Measurements from ENCODE around the gene PDZD4. TPM values are rescaled to one million over a fixed set of nuclear protein-coding genes. Genes with fewer than 3 reads are reported as not detected.

PDZD4 gene
- total RNA-seq, 1 experiment from 2014 or later = 4.0 TPM

Other genes with a start within 250 kb of the PDZD4 start
- 31.4 and 36.2 TPM in 2 replicates for gene CCNQ, start 231.4 kb downstream of the PDZD4 start, total RNA-seq (2014; rRNA removed; shearing (Covaris generic))
- 1.3 and 3.2 TPM in 2 replicates for gene DUSP9, start 183.3 kb downstream of the PDZD4 start, total RNA-seq (2014; rRNA removed; shearing (Covaris generic))
- gene PNCK, start 156.7 kb downstream of the PDZD4 start, total RNA-seq (2014; rRNA removed; shearing (Covaris generic)) = 0.70 and 4.4 TPM in 2 replicates
- gene SLC6A8, start 142.6 kb downstream of the PDZD4 start, total RNA-seq (2014; rRNA removed; shearing (Covaris generic)) = 21.7 and 43.3 TPM in 2 replicates
- 233 and 264 TPM in 2 replicates for gene BCAP31, start 106.2 kb downstream of the PDZD4 start, total RNA-seq (2014; rRNA removed; shearing (Covaris generic))
- 8.6 and 9.1 TPM in 2 replicates for gene ABCD1, start 105.7 kb downstream of the PDZD4 start, total RNA-seq (2014; rRNA removed; shearing (Covaris generic))
- 0.60 and 1.6 TPM in 2 replicates for gene PLXNB3, start 66.3 kb downstream of the PDZD4 start, total RNA-seq (2014; rRNA removed; shearing (Covaris generic))
- 0.06 and 0.35 TPM in 2 replicates for gene SRPK3, start 49.5 kb downstream of the PDZD4 start, total RNA-seq (2014; rRNA removed; shearing (Covaris generic))
- 68.9 and 78.0 TPM in 2 replicates for gene IDH3G, start 36.2 kb downstream of the PDZD4 start, total RNA-seq (2014; rRNA removed; shearing (Covaris generic))
- gene SSR4, start 35.9 kb downstream of the PDZD4 start, total RNA-seq (2014; rRNA removed; shearing (Covaris generic)) = 254 and 289 TPM in 2 replicates
- 7.9 and 9.7 TPM in 2 replicates for gene L1CAM, start 55.6 kb upstream of the PDZD4 start, total RNA-seq (2014; rRNA removed; shearing (Covaris generic))
- 0.14 and 0.33 TPM in 2 replicates for gene AVPR2, start 74.1 kb upstream of the PDZD4 start, total RNA-seq (2014; rRNA removed; shearing (Covaris generic))
- gene ARHGAP4, start 95.7 kb upstream of the PDZD4 start, total RNA-seq (2014; rRNA removed; shearing (Covaris generic)) = 0.31 and 0.82 TPM in 2 replicates
- gene NAA10, start 104.5 kb upstream of the PDZD4 start, total RNA-seq (2014; rRNA removed; shearing (Covaris generic)) = 167 and 216 TPM in 2 replicates
- gene RENBP, start 114.1 kb upstream of the PDZD4 start, total RNA-seq (2014; rRNA removed; shearing (Covaris generic)) = 0.10 TPM in 1 of 2 replicates, not detected in the other
- gene HCFC1, start 141.3 kb upstream of the PDZD4 start, total RNA-seq (2014; rRNA removed; shearing (Covaris generic)) = 19.4 and 23.5 TPM in 2 replicates
- gene TMEM187, start 142.2 kb upstream of the PDZD4 start, total RNA-seq (2014; rRNA removed; shearing (Covaris generic)) = 2.2 and 2.7 TPM in 2 replicates
- gene IRAK1, start 189.4 kb upstream of the PDZD4 start, total RNA-seq (2014; rRNA removed; shearing (Covaris generic)) = 50.0 and 58.6 TPM in 2 replicates